DND-41 (cell line): ENCODE results near the gene SLC27A1.

Source experiments
- EZH2 ChIP-seq: IDR thresholded peaks from 3 replicates; pipeline ENCODE4 v1.6.1; 2012; ENCODE audit warnings: borderline replicate concordance, low read depth, mild to moderate bottlenecking, moderate library complexity, low read length, inconsistent platforms; ENCODE audit not compliant: severe bottlenecking
- TF ChIP-seq, protein P1 (sequence below): IDR thresholded peaks from 2 replicates; pipeline ENCODE4 v1.5.1; 2012; ENCODE audit warnings: borderline replicate concordance, low read length, moderate library complexity, mild to moderate bottlenecking; ENCODE audit not compliant: poor library complexity, severe bottlenecking; ENCODE audit errors: extremely low read depth

DNA sequence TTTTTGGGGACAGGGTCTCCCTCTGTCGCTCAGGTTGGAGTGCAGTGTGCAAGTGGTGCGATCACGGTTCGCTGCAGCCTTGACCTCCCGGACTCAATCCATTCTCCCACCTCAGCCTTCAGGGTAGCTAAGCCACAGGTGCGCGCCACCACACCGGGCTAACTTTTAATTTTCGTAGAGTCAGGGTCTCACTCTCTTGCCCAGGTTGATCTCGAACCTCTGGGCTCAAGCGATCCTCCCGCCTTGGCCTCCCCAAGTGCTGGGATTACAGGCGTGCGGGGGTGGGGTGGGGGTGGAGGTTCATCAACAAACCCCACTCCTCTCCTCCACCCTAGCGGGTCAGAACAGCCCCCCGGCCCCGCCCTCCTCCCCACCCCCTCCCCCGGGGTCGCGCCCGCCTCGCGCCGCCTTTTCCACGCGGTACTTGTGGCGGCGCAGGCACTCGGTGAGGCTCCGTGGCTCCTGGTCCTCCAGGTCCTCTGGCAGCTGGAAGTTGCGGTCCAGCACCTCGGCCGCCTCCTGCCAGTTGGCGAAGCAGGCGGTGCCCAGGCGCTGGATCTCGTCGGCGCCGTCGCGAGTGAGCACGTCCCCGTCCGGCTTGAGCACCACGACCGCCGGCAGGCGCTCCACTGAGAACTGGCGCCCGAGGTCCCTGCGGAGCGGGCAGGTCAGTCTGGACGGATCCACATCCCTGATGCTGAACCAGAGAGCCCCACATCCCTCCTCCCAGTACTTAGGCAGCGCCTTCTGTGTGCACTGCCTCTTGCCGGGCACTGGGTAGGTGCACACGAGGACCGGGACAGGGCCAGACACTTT, 14.8 kb upstream of the SLC27A1 start:
- TF ChIP-seq, protein P1, sequence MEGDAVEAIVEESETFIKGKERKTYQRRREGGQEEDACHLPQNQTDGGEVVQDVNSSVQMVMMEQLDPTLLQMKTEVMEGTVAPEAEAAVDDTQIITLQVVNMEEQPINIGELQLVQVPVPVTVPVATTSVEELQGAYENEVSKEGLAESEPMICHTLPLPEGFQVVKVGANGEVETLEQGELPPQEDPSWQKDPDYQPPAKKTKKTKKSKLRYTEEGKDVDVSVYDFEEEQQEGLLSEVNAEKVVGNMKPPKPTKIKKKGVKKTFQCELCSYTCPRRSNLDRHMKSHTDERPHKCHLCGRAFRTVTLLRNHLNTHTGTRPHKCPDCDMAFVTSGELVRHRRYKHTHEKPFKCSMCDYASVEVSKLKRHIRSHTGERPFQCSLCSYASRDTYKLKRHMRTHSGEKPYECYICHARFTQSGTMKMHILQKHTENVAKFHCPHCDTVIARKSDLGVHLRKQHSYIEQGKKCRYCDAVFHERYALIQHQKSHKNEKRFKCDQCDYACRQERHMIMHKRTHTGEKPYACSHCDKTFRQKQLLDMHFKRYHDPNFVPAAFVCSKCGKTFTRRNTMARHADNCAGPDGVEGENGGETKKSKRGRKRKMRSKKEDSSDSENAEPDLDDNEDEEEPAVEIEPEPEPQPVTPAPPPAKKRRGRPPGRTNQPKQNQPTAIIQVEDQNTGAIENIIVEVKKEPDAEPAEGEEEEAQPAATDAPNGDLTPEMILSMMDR, result no peak
- TF ChIP-seq EZH2, result no peak
